PC-3 (cell line): ENCODE results near the gene RNF126. TPM values are rescaled to one million over a fixed set of nuclear protein-coding genes. Genes with fewer than 3 reads are reported as not detected.

ENCODE experiments used
- ATAC-seq: fragments of 200-7000 bp; cut with Tn5 transposase; 2 replicates; pipeline ENCODE4 v1.9.1; 2020; ENCODE audit warnings: mild to moderate bottlenecking, moderate library complexity
- BruUV-seq: library from RNA; stranded (reverse); fragments of 400-500 nt; replicated peaks from 2 replicates; lab custom pipeline; 2021; lab: Mats Ljungman, UMichigan
- CTCF ChIA-PET: fragments of 300-600 bp; sonication (Branson Sonifier 250); formaldehyde crosslinking; loops from one replicate; lab custom pipeline; 2022; ENCODE audit warnings: antibody characterized with exemption; lab: Charles Lee
- POLR2A ChIA-PET: fragments of 300-600 bp; sonication (Branson Sonifier 250); formaldehyde crosslinking; loops from one replicate; lab custom pipeline; 2022; ENCODE audit warnings: antibody characterized with exemption; ENCODE audit not compliant: unreplicated experiment; lab: Charles Lee
- DNase-seq: peaks from one replicate; pipeline ENCODE4 v3.0.0-alpha.2; 2015
- H2AFZ ChIP-seq: fragments of 300-600 bp; sonication (generic); 2 replicates; pipeline ENCODE4 v1.6.0; 2016; ENCODE audit warnings: antibody characterized with exemption, low read length
- H3F3A ChIP-seq: fragments of 300-600 bp; sonication (generic); one replicate; pipeline ENCODE4 v1.6.0; 2017; ENCODE audit warnings: antibody characterized with exemption, low read length, control low read depth, mild to moderate bottlenecking; ENCODE audit not compliant: unreplicated experiment
- H3K27ac ChIP-seq: fragments of 300-600 bp; sonication (generic); 2 replicates; pipeline ENCODE4 v1.5.1; 2016; ENCODE audit warnings: mild to moderate bottlenecking, low read length
- H3K27me3 ChIP-seq: fragments of 300-600 bp; sonication (generic); 2 replicates; pipeline ENCODE4 v1.6.1; 2016; ENCODE audit warnings: low read length, mixed read lengths
- H3K36me3 ChIP-seq: fragments of 300-600 bp; sonication (generic); 2 replicates; pipeline ENCODE4 v1.6.1; 2016; ENCODE audit warnings: low read depth, mixed run types, low read length, mixed read lengths
- H3K4me1 ChIP-seq: fragments of 300-600 bp; sonication (generic); 2 replicates; pipeline ENCODE4 v1.5.1; 2016; ENCODE audit warnings: low read length; ENCODE audit not compliant: insufficient read depth
- H3K4me2 ChIP-seq: fragments of 300-600 bp; sonication (generic); 2 replicates; pipeline ENCODE4 v1.6.0; 2016; ENCODE audit warnings: low read length
- H3K4me3 ChIP-seq: fragments of 300-600 bp; sonication (generic); 2 replicates; pipeline ENCODE4 v1.5.1; 2016; ENCODE audit warnings: mild to moderate bottlenecking, low read length, mixed read lengths
- H3K79me2 ChIP-seq: fragments of 300-600 bp; sonication (generic); 2 replicates; pipeline ENCODE4 v1.6.1; 2017; ENCODE audit warnings: low read length, mixed read lengths
- H3K9ac ChIP-seq: fragments of 300-600 bp; sonication (generic); 2 replicates; pipeline ENCODE4 v1.6.0; 2016; ENCODE audit warnings: mild to moderate bottlenecking, low read length
- H3K9me2 ChIP-seq: fragments of 300-600 bp; sonication (generic); replicated peaks from 2 replicates; pipeline ENCODE4 v1.6.1; 2016; ENCODE audit warnings: mixed run types, low read length, mixed read lengths
- H3K9me3 ChIP-seq: fragments of 300-600 bp; sonication (generic); 2 replicates; pipeline ENCODE4 v1.6.1; 2016; ENCODE audit warnings: low read length, mixed read lengths
- H4K20me1 ChIP-seq: fragments of 300-600 bp; sonication (generic); 2 replicates; pipeline ENCODE4 v1.6.1; 2016; ENCODE audit warnings: low read length, mixed read lengths
- CTCF ChIP-seq: fragments of 300-600 bp; sonication (generic); conservative IDR thresholded peaks from 2 replicates; pipeline ENCODE4 v1.5.1; 2017; ENCODE audit warnings: antibody characterized with exemption, low read depth, mild to moderate bottlenecking, low read length
- EZH2 ChIP-seq: fragments of 300-600 bp; sonication (generic); IDR thresholded peaks from one replicate; pipeline ENCODE4 v1.6.1; 2017; ENCODE audit warnings: antibody characterized with exemption, mild to moderate bottlenecking, low read length; ENCODE audit not compliant: unreplicated experiment
- EZH2phosphoT487 ChIP-seq: fragments of 300-600 bp; sonication (generic); IDR thresholded peaks from 2 replicates; pipeline ENCODE4 v1.6.1; 2018; ENCODE audit warnings: mild to moderate bottlenecking, antibody characterized with exemption, low read length, borderline replicate concordance
- intact Hi-C: fragments of 100-400 bp; cut with micrococcal nuclease; formaldehyde crosslinking; loops from 2 replicates; pipeline ENCODE4 v1.9.0; 2023
- total RNA-seq: library from RNA; depleted of rRNA; stranded (reverse); fragments of >200 nt; gene quantifications from 2 replicates; pipeline ENCODE4 v1.2.3, GENCODE V29; 2014

Gene RNF126
- total RNA-seq, 1 experiment from 2014 or later = 86.4 TPM

GRCh38 chr19:710767-711166, 47.8 kb upstream of the RNF126 start:
- H3K9me2 ChIP-seq = no peaks in the 10 kb centered on the region
- H3K79me2 ChIP-seq = no peaks in the 10 kb centered on the region
- no TSS peak for BruUV-seq
- no peaks in the 10 kb centered on the region for H3F3A ChIP-seq
- CTCF ChIA-PET = no interaction called here
- DNase-seq (no peak), ATAC-seq (no peak)
- no peak overlapping the region for H2AFZ ChIP-seq
- H3K27me3 ChIP-seq = no peaks in the 10 kb centered on the region
- H3K9ac ChIP-seq = no peak overlapping the region
- POLR2A ChIA-PET = no interaction called here
- H3K4me2 ChIP-seq = no peak overlapping the region
- intact Hi-C loops = loop anchor here (5.0 kb wide), 1 partner anchor 33 kb away; the partner anchor contains the start of gene FSTL3
- H3K27ac ChIP-seq = no peak overlapping the region
- H3K4me3 ChIP-seq = no peak overlapping the region
- no peaks in the 10 kb centered on the region for H3K36me3 ChIP-seq
- no peaks in the 10 kb centered on the region for H3K4me1 ChIP-seq
- H4K20me1 ChIP-seq = no peaks in the 10 kb centered on the region
- TF ChIP-seq CTCF = no peak
- no peak for TF ChIP-seq EZH2phosphoT487
- TF ChIP-seq EZH2 = no peak
- H3K9me3 ChIP-seq = no peaks in the 10 kb centered on the region

- H3K27me3 ChIP-seq = no peaks in the 10 kb centered on the region
Measured at GRCh38 chr19:709965-710571, 47.1 kb upstream of the RNF126 start.

More at GRCh38 chr19:709965-710571, 47.1 kb upstream of the RNF126 start:
- DNase-seq (no peak), ATAC-seq (no peak)
- Histone ChIP-seq H2AFZ (no peak overlapping the region), H3K4me1 (no peaks in the 10 kb centered on the region), H3K9me2 (no peaks in the 10 kb centered on the region), H4K20me1 (no peaks in the 10 kb centered on the region), H3K4me2 (no peak overlapping the region), H3K9ac (no peak overlapping the region), H3K9me3 (no peaks in the 10 kb centered on the region), H3K4me3 (no peak overlapping the region; the same call in 1 of the 2 replicates), H3K36me3 (no peaks in the 10 kb centered on the region), H3F3A (no peaks in the 10 kb centered on the region), H3K79me2 (no peaks in the 10 kb centered on the region), H3K27ac (no peak overlapping the region)
- TF ChIP-seq CTCF (no peak), EZH2phosphoT487 (no peak), EZH2 (no peak)
- no TSS peak for BruUV-seq
- intact Hi-C loops = loop anchor here (5.0 kb wide), 1 partner anchor 33 kb away; the partner anchor contains the start of gene FSTL3
- ChIA-PET CTCF (no interaction called here), POLR2A (no interaction called here)
